ENCODE data around the gene ANKRD27. TPM values are rescaled to one million over a fixed set of nuclear protein-coding genes. Genes with fewer than 3 reads are reported as not detected.

ANKRD27 gene
- total RNA-seq, 2 donors from 2014 or later, result 18.8 to 22.4 TPM

DNA sequence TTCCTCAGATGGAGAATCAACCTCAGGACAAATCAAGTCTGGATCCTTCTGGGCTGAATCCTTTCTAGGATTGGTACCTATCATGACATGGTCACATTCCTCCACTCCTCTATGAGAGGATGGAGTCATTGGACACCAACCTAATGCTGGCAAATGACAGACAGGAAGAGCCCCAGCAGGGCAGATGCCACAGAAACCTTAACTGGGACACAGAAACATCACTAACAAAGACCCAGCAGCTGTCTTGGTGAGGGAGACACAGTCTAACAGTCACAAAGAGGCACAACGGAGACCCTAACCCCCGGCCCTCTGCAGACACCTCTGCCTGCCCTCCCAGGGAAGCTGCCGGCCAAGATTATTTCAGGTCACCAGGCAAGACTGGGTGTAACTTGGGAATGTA is 2.1 kb downstream of the ANKRD27 start:
- no peaks in the 10 kb centered on the region for H3K36me3 ChIP-seq
- no peaks in the 10 kb centered on the region for H3K27me3 ChIP-seq
- H3K4me3 ChIP-seq, result no peak overlapping the region
- H3K9me3 ChIP-seq, result no peaks in the 10 kb centered on the region
- H3K27ac ChIP-seq, result no peak overlapping the region
- no peak for DNase-seq (ENCODE audit: low spot score)
- TF ChIP-seq, protein P1, sequence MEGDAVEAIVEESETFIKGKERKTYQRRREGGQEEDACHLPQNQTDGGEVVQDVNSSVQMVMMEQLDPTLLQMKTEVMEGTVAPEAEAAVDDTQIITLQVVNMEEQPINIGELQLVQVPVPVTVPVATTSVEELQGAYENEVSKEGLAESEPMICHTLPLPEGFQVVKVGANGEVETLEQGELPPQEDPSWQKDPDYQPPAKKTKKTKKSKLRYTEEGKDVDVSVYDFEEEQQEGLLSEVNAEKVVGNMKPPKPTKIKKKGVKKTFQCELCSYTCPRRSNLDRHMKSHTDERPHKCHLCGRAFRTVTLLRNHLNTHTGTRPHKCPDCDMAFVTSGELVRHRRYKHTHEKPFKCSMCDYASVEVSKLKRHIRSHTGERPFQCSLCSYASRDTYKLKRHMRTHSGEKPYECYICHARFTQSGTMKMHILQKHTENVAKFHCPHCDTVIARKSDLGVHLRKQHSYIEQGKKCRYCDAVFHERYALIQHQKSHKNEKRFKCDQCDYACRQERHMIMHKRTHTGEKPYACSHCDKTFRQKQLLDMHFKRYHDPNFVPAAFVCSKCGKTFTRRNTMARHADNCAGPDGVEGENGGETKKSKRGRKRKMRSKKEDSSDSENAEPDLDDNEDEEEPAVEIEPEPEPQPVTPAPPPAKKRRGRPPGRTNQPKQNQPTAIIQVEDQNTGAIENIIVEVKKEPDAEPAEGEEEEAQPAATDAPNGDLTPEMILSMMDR (IDR thresholded peaks at IDR 0.05), result no peak
- H3K4me1 ChIP-seq, result peaks cover 0 to 45% of the 10 kb centered on the region in 2 donors

DNA sequence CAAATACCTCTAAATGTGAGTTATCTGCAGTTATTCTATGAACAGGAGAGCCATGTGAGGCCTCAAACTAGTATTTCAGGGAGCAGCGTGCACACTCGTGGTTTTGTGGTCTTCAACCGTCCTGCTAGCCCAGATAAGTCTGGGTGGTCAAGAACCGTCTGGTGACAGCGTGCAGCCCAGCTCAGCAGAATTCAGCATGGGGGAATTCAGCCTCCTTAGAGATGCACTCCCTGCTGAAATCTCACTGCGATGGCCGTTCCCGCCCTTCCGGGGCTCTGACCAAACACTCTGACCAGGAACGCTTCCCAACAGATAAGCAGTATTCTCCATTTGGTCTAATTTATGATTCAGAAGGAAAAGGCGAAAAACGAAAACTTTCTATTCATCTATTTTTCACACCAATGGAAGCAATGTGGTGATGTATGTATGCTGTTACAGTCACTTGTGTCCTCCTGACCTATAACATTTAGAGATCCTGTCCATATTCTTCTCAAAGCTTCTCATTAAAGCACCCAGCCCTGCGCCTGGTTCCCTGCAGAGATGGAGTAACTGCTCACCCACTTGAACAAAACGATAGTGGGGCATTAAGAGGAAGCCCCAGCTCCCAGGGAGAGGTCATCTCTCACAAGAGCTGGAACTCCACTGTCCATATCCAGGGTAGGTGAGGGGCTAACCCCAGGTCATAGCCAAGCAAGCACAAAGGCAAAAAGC is 2.9 kb downstream of the ANKRD27 start:
- TF ChIP-seq, protein P1 (IDR thresholded peaks at IDR 0.05), result no peak
- H3K27ac ChIP-seq, result no peak overlapping the region

DNA sequence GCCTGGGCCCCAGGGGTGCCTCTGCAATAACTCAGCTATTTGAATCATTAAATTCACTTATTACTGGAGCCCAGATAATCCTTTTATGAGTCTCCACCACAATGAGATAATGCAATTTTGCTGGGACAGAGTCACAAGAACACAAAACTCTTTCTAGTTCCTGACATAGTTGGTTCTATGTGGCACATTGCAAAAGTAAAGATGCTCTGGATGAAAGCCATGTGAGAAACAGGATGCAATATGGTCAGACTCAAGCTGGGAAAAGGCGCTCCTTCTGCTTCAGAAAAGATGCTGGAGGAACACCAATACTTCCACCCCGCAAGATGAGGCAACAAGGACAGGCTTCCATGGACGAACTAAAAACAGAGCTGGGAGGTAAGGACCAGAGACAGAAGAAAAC is 5.7 kb downstream of the ANKRD27 start:
- peak overlapping the region in 1 of 2 donors; percentile 12 for H3K27ac ChIP-seq
- peaks cover 0 to 40% of the 10 kb centered on the region in 2 donors for H3K4me1 ChIP-seq
- peaks cover 5% of the 10 kb centered on the region for H3K36me3 ChIP-seq

More for the DNA sequence above, 2.9 kb downstream of the ANKRD27 start:
- H3K27me3 ChIP-seq, result no peaks in the 10 kb centered on the region
- H3K9me3 ChIP-seq, result no peaks in the 10 kb centered on the region
- no peak for DNase-seq (ENCODE audit: low spot score)
- H3K36me3 ChIP-seq, result peaks cover 4% of the 10 kb centered on the region
- no peak overlapping the region for H3K4me3 ChIP-seq
- H3K4me1 ChIP-seq, result peaks cover 0 to 45% of the 10 kb centered on the region in 2 donors

DNA sequence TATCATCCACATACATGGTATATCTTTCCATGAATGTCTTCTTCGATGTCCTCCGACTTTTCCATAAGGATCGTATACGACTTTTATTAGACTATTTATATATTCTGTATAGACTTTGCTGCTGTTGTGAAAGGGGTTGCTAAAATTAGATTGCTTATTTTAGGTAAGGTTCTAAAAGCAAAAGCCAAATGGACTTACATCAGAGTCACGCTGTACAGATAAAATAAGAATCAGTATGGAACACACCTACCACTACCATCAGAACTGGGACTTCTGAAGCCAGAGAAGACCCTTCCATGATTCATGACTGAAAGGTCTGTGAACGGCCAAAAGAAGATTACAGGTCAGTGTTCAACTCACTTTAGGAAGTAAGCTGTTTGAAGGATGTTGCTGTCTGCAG is 8.9 kb downstream of the ANKRD27 start:
- H3K36me3 ChIP-seq, result peaks cover 5% of the 10 kb centered on the region
- H3K27ac ChIP-seq, result peak overlapping the region in 1 of 2 donors; percentile 54
- DNase-seq (ENCODE audit: low spot score), result no peak
- TF ChIP-seq, protein P1 (IDR thresholded peaks at IDR 0.05), result no peak
- H3K4me3 ChIP-seq, result no peak overlapping the region
- H3K4me1 ChIP-seq, result peaks cover 0 to 13% of the 10 kb centered on the region in 2 donors
- H3K27me3 ChIP-seq, result no peaks in the 10 kb centered on the region
- no peaks in the 10 kb centered on the region for H3K9me3 ChIP-seq

More for the DNA sequence above, 5.7 kb downstream of the ANKRD27 start:
- Histone ChIP-seq H3K27me3 (no peaks in the 10 kb centered on the region), H3K4me3 (no peak overlapping the region), H3K9me3 (no peaks in the 10 kb centered on the region)
- no peak for DNase-seq (ENCODE audit: low spot score)
- TF ChIP-seq, protein P1 (IDR thresholded peaks at IDR 0.05), result no peak

DNA sequence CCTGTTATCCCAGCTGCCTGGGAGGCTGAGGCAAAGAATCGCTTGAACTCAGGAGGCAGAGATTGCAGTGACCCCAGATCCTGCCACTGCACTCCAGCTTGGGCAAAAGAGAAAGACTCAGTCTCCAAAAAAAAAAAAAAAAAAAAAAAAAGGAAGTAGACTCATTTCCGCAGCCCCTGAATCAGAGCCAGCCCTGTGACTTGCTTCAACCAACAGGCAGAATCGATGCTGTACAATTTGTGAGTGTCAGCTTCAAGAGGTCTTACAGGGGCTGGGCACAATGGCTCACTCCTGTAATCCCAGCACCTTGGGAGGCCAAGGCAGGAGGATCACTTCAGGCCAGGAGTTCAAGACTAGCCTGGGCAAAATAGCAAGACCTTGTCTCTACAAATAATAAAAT is 12.8 kb downstream of the ANKRD27 start:
- Histone ChIP-seq H3K27me3 (no peaks in the 10 kb centered on the region), H3K4me3 (no peak overlapping the region), H3K9me3 (no peaks in the 10 kb centered on the region), H3K36me3 (peaks cover 19% of the 10 kb centered on the region), H3K4me1 (peaks cover 0 to 13% of the 10 kb centered on the region in 2 donors), H3K27ac (no peak overlapping the region)
- DNase-seq (ENCODE audit: low spot score), result no peak
- TF ChIP-seq, protein P1 (IDR thresholded peaks at IDR 0.05), result no peak
